NK-92 (cell line): ENCODE data around the gene TSHZ3.

Experiments
- DNase-seq: peaks from one replicate; lab custom pipeline; 2025; ENCODE audit not compliant: unreplicated experiment; lab: John Stamatoyannopoulos, UW

TSHZ3 gene

GRCh38 chr19:31264041-31264778, 85.0 kb downstream of the TSHZ3 start:
- no peak for DNase-seq

- DNase-seq: no peak
Measured at GRCh38 chr19:31263328-31263727, 85.9 kb downstream of the TSHZ3 start.

- DNase-seq: no peak
Measured at GRCh38 chr19:31262725-31263191, 86.5 kb downstream of the TSHZ3 start.

- DNase-seq: no peak
Measured at GRCh38 chr19:31261603-31262212, 87.5 kb downstream of the TSHZ3 start.

GRCh38 chr19:31261019-31261602, 88.1 kb downstream of the TSHZ3 start:
- no peak for DNase-seq

- no peak for DNase-seq
Measured at GRCh38 chr19:31260171-31260933, 88.9 kb downstream of the TSHZ3 start.

GRCh38 chr19:31258211-31259052, 90.8 kb downstream of the TSHZ3 start:
- no peak for DNase-seq

- DNase-seq: no peak
Measured at GRCh38 chr19:31257426-31258130, 91.7 kb downstream of the TSHZ3 start.

- no peak for DNase-seq
Measured at GRCh38 chr19:31257025-31257424, 92.2 kb downstream of the TSHZ3 start.

GRCh38 chr19:31256593-31256960, 92.7 kb downstream of the TSHZ3 start:
- no peak for DNase-seq

GRCh38 chr19:31255831-31256592, 93.2 kb downstream of the TSHZ3 start:
- no peak for DNase-seq

GRCh38 chr19:31255174-31255799, 93.9 kb downstream of the TSHZ3 start:
- DNase-seq: no peak

- no peak for DNase-seq
Measured at GRCh38 chr19:31254611-31255010, 94.6 kb downstream of the TSHZ3 start.

GRCh38 chr19:31254180-31254551, 95.1 kb downstream of the TSHZ3 start:
- DNase-seq: no peak

GRCh38 chr19:31253526-31254179, 95.6 kb downstream of the TSHZ3 start:
- no peak for DNase-seq

- DNase-seq: no peak
Measured at GRCh38 chr19:31252441-31252840, 96.8 kb downstream of the TSHZ3 start.

- no peak for DNase-seq
Measured at GRCh38 chr19:31249217-31249616, 100.0 kb downstream of the TSHZ3 start.

GRCh38 chr19:31235806-31236205, 113.4 kb downstream of the TSHZ3 start:
- DNase-seq: no peak
